ENCODE data around the gene ANO4.
"Not testable (repeated sequence)": the region's sequence is repeated elsewhere in the genome, so short reads cannot be mapped to it uniquely, and the experiment has no call there.

The ANO4 gene

GRCh38 chr12:101051151-101051550 lies 256.6 kb downstream of the ANO4 start:
- DNase-seq = no peak

- no peak for DNase-seq
Observed at GRCh38 chr12:101051901-101052550, 257.4 kb downstream of the ANO4 start.

GRCh38 chr12:101053203-101053602 lies 258.6 kb downstream of the ANO4 start:
- DNase-seq = no peak

- DNase-seq = no peak
Observed at GRCh38 chr12:101055940-101056339, 261.4 kb downstream of the ANO4 start.

- DNase-seq = not testable (repeated sequence)
Observed at GRCh38 chr12:101062508-101062907, 267.9 kb downstream of the ANO4 start.

GRCh38 chr12:101064721-101065120 lies 270.1 kb downstream of the ANO4 start:
- DNase-seq = no peak

- DNase-seq = no peak
Observed at GRCh38 chr12:101066489-101066888, 271.9 kb downstream of the ANO4 start.

- DNase-seq = no peak
Observed at GRCh38 chr12:101068402-101068801, 273.8 kb downstream of the ANO4 start.

- DNase-seq = no peak
Observed at GRCh38 chr12:101068836-101069235, 274.3 kb downstream of the ANO4 start.

GRCh38 chr12:101074940-101075680 lies 280.5 kb downstream of the ANO4 start:
- no peak for DNase-seq

GRCh38 chr12:101076921-101077320 lies 282.3 kb downstream of the ANO4 start:
- DNase-seq = no peak

GRCh38 chr12:101077791-101078528 lies 283.4 kb downstream of the ANO4 start:
- no peak for DNase-seq

- DNase-seq = no peak
Observed at GRCh38 chr12:101078536-101079285, 284.1 kb downstream of the ANO4 start.

- DNase-seq = no peak
Observed at GRCh38 chr12:101082706-101083105, 288.1 kb downstream of the ANO4 start.

- no peak for DNase-seq
Observed at GRCh38 chr12:101086490-101087135, 292.0 kb downstream of the ANO4 start.

GRCh38 chr12:101087920-101088319 lies 293.3 kb downstream of the ANO4 start:
- no peak for DNase-seq

- no peak for DNase-seq
Observed at GRCh38 chr12:101089271-101089670, 294.7 kb downstream of the ANO4 start.

GRCh38 chr12:101090222-101090621 lies 295.6 kb downstream of the ANO4 start:
- not testable (repeated sequence) for DNase-seq

GRCh38 chr12:101097829-101098580 lies 303.4 kb downstream of the ANO4 start:
- no peak for DNase-seq

GRCh38 chr12:101107032-101107763 lies 312.6 kb downstream of the ANO4 start:
- no peak for DNase-seq

- DNase-seq = no peak
Observed at GRCh38 chr12:101108130-101108529, 313.6 kb downstream of the ANO4 start.

Measured in activated T-cell treated with anti-CD3 and anti-CD28 coated beads, Interleukin-2, amount 50 U/mL, for 1 hour (primary cell).